Stomach (tissue), 4 donors: ENCODE data around the gene ACACB.

Source experiments
- CTCF ChIP-seq, 7 experiments: fragments of 450-650 bp in 4 of 7; fragments of 200-600 bp in 3 of 7; sonication (generic) in 3 of 7; IDR thresholded peaks; one replicate each; pipeline ENCODE4 v1.5.1; 2016 to 2019; ENCODE audit warnings: antibody characterized with exemption in 7 of 7, control low read depth in 2 of 7, mild to moderate bottlenecking in 1 of 7
- POLR2AphosphoS5 ChIP-seq, 3 donors: sonication (generic); formaldehyde crosslinking; IDR thresholded peaks; one replicate each; pipeline ENCODE4 v1.6.1; 2016; ENCODE audit warnings: antibody characterized with exemption in 3 of 3

GRCh38 chr12:109173443-109174240, 57.3 kb downstream of the ACACB start:
- TF ChIP-seq POLR2AphosphoS5 (IDR thresholded peaks at IDR 0.05) (no peak), CTCF (IDR thresholded peaks at IDR 0.05) (no peak)
